ENCODE results near the gene TBC1D22A.

GRCh38 chr22:47166446-47167016, 404.1 kb downstream of the TBC1D22A start:
- TF ChIP-seq CTCF (IDR thresholded peaks at IDR 0.05), result no peak
- TF ChIP-seq POLR2A (IDR thresholded peaks at IDR 0.05), result no peak
